ENCODE results near the gene SMURF1. TPM values are rescaled to one million over a fixed set of nuclear protein-coding genes. Genes with fewer than 3 reads are reported as not detected.
A peak's percentile ranks its signal among the peaks of the same experiment; 100 is the strongest.

The SMURF1 gene
- 5.2 TPM for polyA plus RNA-seq (2012; ENCODE audit: low read depth, missing spikeins)

DNA sequence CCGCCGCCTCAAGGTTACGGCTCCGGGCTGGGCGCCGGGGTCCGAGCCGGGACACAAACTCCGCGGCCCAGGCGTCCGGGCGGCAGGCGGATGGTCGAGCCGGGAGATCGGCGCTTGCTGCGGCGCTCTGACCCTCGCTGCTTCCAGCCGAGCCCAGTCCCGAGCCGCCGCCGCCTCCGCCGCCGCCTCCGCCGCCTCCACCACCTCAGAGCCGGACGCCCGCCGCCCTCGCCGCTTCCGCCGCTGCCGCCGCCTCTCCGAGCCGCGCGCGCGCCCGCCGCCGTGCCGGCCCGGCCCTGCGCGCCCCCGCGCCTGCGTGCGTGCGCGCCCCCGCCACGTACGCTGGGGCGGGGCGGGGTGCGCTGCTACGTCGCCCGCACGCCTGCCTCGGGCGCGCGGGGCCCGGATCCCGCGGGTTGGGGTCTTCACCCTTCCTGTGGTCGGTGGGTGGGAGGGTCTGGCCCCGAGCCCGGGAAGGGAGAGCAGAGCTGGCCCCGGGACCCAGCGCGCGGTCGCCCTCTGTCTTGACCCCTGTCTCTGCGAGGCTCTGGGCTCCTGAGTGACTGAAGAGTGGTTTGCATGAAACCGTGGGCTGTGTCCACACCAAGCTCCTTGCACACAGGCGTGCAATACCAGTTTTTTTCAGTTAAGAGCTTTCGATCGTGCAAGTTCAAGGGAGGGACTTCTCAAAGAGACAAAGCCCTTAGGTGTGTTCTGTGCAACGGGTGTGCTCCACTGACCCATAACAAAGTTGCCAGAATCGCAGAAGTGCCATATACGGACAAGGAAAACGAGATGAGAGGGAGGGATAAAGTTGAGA lies at the start of gene SMURF1:
Gene SMURF1 (minus strand): TSS at position 256 of the 820 bp plus-strand sequence. CDS start 328 bp downstream, outside the sequence.
- DNase-seq (ENCODE audit: insufficient read length, low spot score), result peak; percentile 54
- peak; percentile 96 for FAIRE-seq
- TF ChIP-seq TAF1 (IDR thresholded peaks at IDR 0.05; ENCODE audit: low read depth, low read length), result no peak
- no peak for TF ChIP-seq POU2F2 (IDR thresholded peaks at IDR 0.05; ENCODE audit: low read depth, low read length)
- 0 out of 2 replicates have a peak, but pooled peaks have one; percentile 20 for TF ChIP-seq POLR2A (IDR thresholded peaks at IDR 0.05; ENCODE audit: low read depth, low read length)

DNA sequence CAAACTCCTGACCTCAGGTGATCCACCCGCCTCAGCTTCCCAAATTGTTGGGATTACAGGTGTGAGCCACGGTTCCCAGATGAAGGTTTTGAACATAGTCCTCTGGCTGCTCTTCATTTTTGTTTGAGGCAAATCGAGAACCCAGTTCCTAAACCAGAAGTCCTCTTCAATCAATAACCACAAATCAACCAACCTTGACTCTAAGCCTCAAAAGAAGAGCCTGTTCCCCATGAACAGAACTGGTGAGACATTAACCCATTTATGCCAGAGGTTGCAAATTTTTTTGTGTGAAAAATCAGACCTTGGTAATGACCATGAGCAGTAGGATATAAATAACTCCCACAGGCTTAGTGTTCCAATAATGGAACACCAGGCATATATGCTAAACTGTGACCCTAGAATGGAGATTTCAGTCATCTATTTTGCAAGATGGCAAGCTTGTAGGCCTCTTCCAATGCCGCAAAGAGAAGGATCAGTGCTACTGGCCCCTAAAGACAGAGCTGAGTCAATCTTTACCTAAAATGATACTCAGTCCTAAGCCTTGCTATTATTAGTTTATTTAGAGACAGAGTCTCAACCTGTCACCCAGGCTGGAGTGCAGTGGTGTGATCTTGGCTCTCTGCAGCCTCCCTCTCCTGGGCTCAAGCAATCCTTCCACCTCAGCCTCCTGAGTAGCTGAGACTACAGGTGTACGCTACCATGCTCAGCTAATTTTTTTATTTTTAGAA lies 48.1 kb upstream of the SMURF1 start:
- no peak for DNase-seq (ENCODE audit: insufficient read length, low spot score)
- no peak for TF ChIP-seq TAF1 (IDR thresholded peaks at IDR 0.05; ENCODE audit: low read depth, low read length)
- TF ChIP-seq SPI1 (IDR thresholded peaks at IDR 0.05; ENCODE audit: low read depth, low read length), result no peak
- TF ChIP-seq POLR2A (IDR thresholded peaks at IDR 0.05; ENCODE audit: low read depth, low read length), result no peak
- no peak for TF ChIP-seq POU2F2 (IDR thresholded peaks at IDR 0.05; ENCODE audit: low read depth, low read length)
- TF ChIP-seq POLR2AphosphoS5 (IDR thresholded peaks at IDR 0.05; ENCODE audit: low read depth, low read length), result no peak
- no peak for TF ChIP-seq PAX5 (IDR thresholded peaks at IDR 0.05; ENCODE audit: insufficient read depth, low read length, severe bottlenecking)
- no peak for FAIRE-seq

DNA sequence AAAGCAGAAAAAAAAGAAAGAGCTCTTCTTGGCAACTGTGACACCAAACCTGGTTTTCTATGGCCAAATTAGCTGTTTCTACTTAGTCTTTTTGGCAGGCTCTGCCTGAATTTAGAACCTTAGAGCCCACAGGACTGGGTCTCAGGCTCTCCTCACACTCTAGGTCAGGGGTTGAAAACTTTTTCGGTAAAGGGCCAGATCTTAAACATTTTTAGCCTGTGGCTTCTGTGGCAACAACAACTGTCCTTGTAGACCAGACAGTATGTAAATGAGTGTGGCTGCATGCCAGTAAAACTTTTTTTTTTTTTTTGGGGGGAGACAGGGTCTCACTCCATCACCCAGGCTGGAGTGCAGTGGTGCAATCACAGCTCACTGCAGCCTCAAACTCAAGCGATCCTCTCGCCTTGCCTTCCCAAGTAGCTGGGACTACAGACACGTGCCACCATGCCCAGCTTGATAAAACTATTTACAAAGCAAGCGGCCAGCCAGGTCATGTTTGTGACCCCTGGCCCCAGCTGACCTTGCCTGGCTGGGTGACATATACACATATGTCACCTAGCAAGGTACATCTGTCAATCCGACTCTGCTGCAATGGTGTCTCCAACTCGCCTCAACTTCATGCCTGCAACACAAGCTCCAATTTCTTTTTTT lies 46.6 kb upstream of the SMURF1 start:
- FAIRE-seq (no peak), DNase-seq (ENCODE audit: insufficient read length, low spot score) (no peak)
- no peak for TF ChIP-seq POU2F2 (IDR thresholded peaks at IDR 0.05; ENCODE audit: low read depth, low read length)
- no peak for TF ChIP-seq POLR2A (IDR thresholded peaks at IDR 0.05; ENCODE audit: low read depth, low read length)
- no peak for TF ChIP-seq SPI1 (IDR thresholded peaks at IDR 0.05; ENCODE audit: low read depth, low read length)
- no peak for TF ChIP-seq PAX5 (IDR thresholded peaks at IDR 0.05; ENCODE audit: insufficient read depth, low read length, severe bottlenecking)
- no peak for TF ChIP-seq POLR2AphosphoS5 (IDR thresholded peaks at IDR 0.05; ENCODE audit: low read depth, low read length)
- TF ChIP-seq TAF1 (IDR thresholded peaks at IDR 0.05; ENCODE audit: low read depth, low read length), result no peak

DNA sequence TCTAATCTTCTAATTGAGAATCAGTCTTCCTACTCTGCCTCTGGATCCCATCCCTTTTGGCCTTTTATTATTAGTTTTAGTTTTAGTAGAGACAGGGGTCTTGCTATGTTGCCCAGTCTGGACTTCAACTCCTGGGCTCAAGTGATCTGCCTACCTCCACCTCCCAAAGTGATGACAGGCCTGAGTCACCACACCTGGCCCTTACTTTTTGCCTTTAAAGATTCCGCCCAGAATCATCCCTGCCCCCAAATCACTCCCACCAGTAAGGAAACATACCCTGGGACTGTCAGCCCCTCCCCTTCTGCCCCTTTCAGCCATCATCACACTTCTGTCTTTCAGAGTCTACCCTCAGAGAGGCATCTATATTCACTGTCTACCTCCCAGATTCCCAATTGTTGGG lies 45.3 kb upstream of the SMURF1 start:
- TF ChIP-seq POU2F2 (IDR thresholded peaks at IDR 0.05; ENCODE audit: low read depth, low read length) (no peak), POLR2AphosphoS5 (IDR thresholded peaks at IDR 0.05; ENCODE audit: low read depth, low read length) (no peak), POLR2A (IDR thresholded peaks at IDR 0.05; ENCODE audit: low read depth, low read length) (no peak), SPI1 (IDR thresholded peaks at IDR 0.05; ENCODE audit: low read depth, low read length) (no peak), TAF1 (IDR thresholded peaks at IDR 0.05; ENCODE audit: low read depth, low read length) (no peak), PAX5 (IDR thresholded peaks at IDR 0.05; ENCODE audit: insufficient read depth, low read length, severe bottlenecking) (no peak)
- FAIRE-seq (no peak), DNase-seq (ENCODE audit: insufficient read length, low spot score) (no peak)

DNA sequence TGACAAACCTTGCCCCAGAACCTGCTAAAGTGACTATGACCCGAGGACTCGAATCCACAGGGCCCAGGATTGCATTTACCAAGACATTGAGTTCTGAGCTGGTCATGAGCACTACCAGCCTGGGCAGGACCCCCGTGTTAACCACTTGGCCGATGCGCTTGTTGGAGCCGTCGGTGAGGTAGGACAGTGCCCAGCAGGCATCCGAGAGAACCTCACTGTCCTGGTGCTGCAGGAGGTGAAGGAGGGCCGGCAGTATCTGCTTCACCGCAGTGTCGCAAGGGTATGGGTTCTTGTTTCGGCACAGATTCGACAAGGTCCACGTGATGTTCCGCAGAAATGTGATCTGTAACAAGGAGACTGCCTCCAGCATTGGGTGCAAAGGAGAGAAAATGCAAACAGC lies 44.3 kb upstream of the SMURF1 start:
- DNase-seq (ENCODE audit: insufficient read length, low spot score) (no peak), FAIRE-seq (no peak)
- TF ChIP-seq SPI1 (IDR thresholded peaks at IDR 0.05; ENCODE audit: low read depth, low read length), result no peak
- TF ChIP-seq POLR2AphosphoS5 (IDR thresholded peaks at IDR 0.05; ENCODE audit: low read depth, low read length), result no peak
- TF ChIP-seq PAX5 (IDR thresholded peaks at IDR 0.05; ENCODE audit: insufficient read depth, low read length, severe bottlenecking), result no peak
- no peak for TF ChIP-seq POU2F2 (IDR thresholded peaks at IDR 0.05; ENCODE audit: low read depth, low read length)

DNA sequence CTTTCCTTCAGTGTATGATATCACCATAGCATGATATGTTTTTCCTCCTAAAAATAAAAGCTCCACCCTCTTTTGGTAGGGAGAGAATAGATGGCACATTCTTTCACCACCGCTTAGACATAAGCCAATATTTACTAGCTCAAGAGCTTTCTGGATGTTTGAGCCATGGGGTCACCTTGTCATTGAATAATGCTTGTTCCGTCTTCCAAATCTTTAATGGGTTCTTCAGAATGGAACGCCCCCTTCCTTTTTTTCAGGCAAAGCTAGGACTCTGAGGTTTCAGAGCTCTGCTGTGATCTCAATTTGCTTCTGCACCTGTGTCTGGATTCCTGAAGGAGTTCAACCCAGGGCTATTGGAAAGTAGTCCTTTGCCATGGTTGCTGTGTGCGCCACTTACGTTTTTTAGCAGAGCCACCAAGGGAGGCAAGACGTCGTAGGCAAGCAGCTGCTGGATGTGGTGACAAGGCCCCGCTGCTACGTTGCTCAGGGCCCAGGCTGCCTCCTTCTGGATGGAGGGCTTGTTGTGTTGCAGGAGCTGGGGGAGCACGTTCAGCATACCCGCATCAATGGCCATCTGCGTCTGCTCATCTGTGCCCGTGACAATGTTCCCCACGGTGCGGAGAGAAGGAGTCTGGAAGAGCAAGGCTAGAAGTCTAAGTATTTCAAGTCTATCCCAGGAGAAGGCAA lies 40.8 kb upstream of the SMURF1 start:
- FAIRE-seq, result no peak
- TF ChIP-seq PAX5 (IDR thresholded peaks at IDR 0.05; ENCODE audit: insufficient read depth, low read length, severe bottlenecking), result no peak
- TF ChIP-seq POLR2A (IDR thresholded peaks at IDR 0.05; ENCODE audit: low read depth, low read length), result no peak
- no peak for TF ChIP-seq SPI1 (IDR thresholded peaks at IDR 0.05; ENCODE audit: low read depth, low read length)
- TF ChIP-seq TAF1 (IDR thresholded peaks at IDR 0.05; ENCODE audit: low read depth, low read length), result no peak
- no peak for TF ChIP-seq POLR2AphosphoS5 (IDR thresholded peaks at IDR 0.05; ENCODE audit: low read depth, low read length)
- TF ChIP-seq POU2F2 (IDR thresholded peaks at IDR 0.05; ENCODE audit: low read depth, low read length), result no peak
- no peak for DNase-seq (ENCODE audit: insufficient read length, low spot score)

DNA sequence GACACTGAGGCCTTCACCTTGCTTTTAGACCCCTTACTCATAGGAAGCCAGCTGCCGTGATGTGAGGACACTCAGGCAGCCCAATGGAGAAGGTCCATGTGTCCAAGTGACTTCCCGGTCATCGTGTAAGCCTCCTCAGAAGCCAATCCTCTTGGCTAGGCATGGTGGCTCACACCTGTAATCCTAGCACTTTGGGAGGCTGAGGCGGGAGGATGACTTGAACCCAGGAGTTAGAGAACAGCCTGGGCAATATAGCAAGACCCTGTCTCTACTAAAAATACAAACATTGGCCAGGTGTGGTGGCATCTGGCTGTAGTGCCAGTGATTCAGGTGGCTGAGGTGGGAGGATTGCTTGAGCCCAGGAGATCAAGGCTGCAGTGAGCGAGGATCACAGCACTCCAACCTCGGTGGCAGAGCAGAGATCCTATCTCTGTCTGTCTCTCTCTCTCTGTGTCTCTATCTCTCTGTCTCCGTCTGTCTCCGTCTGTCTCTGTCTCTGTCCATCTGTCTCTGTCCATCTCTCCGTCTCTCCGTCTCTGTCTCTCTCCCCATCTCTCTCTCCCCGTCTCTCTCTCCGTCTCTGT lies 36.3 kb upstream of the SMURF1 start:
- FAIRE-seq (no peak), DNase-seq (ENCODE audit: insufficient read length, low spot score) (no peak)
- TF ChIP-seq SPI1 (IDR thresholded peaks at IDR 0.05; ENCODE audit: low read depth, low read length) (no peak), TAF1 (IDR thresholded peaks at IDR 0.05; ENCODE audit: low read depth, low read length) (no peak), POLR2A (IDR thresholded peaks at IDR 0.05; ENCODE audit: low read depth, low read length) (no peak), POU2F2 (IDR thresholded peaks at IDR 0.05; ENCODE audit: low read depth, low read length) (no peak), PAX5 (IDR thresholded peaks at IDR 0.05; ENCODE audit: insufficient read depth, low read length, severe bottlenecking) (no peak), POLR2AphosphoS5 (IDR thresholded peaks at IDR 0.05; ENCODE audit: low read depth, low read length) (no peak)

DNA sequence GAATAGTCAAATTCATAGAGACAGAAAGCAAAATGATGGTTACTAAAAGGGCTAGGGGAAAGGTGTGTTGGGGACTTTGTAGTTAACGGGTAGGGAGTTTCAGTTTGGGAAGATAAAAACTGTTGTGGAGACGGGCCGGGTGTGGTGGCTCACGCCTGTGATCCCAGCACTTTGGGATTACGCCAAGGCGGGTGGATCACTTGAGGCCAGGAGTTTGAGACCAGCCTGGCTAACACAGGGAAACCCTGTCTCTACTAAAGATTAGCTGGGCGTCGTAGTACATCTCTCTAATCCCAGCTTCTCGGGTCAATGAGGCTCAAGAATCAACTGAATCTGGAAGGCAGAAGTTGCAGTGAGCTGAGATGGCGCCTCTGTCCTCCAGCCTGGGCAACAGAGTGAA lies 33.3 kb upstream of the SMURF1 start:
- FAIRE-seq, result no peak
- DNase-seq (ENCODE audit: insufficient read length, low spot score), result no peak
- TF ChIP-seq PAX5 (IDR thresholded peaks at IDR 0.05; ENCODE audit: insufficient read depth, low read length, severe bottlenecking) (no peak), POLR2AphosphoS5 (IDR thresholded peaks at IDR 0.05; ENCODE audit: low read depth, low read length) (no peak), POLR2A (IDR thresholded peaks at IDR 0.05; ENCODE audit: low read depth, low read length) (no peak), POU2F2 (IDR thresholded peaks at IDR 0.05; ENCODE audit: low read depth, low read length) (no peak), SPI1 (IDR thresholded peaks at IDR 0.05; ENCODE audit: low read depth, low read length) (no peak), TAF1 (IDR thresholded peaks at IDR 0.05; ENCODE audit: low read depth, low read length) (no peak)

All from GM12891 (cell line).